ENCODE measurements around the gene CHD8.

DNA sequence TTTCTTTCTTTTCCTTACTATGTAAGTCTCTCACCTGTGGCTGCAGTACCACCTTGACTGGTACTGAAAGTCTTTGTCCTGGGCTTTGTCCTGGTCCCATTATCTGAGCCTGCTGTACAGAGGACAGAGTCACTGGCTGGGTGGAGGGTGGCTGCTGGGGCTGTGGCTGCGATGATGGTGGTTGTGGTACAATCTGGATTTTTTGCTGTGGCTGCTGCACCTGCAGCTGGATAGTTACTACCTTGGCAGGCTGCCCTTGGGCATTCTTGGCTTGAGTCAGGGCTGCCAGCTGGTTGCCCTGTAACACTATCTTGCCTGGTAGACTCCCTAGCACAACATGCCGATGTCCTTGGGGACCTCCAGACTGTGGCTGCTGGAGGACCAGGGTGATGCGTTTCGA, 27.0 kb downstream of the CHD8 start:
- TF ChIP-seq, protein P1, sequence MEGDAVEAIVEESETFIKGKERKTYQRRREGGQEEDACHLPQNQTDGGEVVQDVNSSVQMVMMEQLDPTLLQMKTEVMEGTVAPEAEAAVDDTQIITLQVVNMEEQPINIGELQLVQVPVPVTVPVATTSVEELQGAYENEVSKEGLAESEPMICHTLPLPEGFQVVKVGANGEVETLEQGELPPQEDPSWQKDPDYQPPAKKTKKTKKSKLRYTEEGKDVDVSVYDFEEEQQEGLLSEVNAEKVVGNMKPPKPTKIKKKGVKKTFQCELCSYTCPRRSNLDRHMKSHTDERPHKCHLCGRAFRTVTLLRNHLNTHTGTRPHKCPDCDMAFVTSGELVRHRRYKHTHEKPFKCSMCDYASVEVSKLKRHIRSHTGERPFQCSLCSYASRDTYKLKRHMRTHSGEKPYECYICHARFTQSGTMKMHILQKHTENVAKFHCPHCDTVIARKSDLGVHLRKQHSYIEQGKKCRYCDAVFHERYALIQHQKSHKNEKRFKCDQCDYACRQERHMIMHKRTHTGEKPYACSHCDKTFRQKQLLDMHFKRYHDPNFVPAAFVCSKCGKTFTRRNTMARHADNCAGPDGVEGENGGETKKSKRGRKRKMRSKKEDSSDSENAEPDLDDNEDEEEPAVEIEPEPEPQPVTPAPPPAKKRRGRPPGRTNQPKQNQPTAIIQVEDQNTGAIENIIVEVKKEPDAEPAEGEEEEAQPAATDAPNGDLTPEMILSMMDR (IDR thresholded peaks at IDR 0.05), result no peak
- no peak for TF ChIP-seq POLR2A (IDR thresholded peaks at IDR 0.05)
- no peak for TF ChIP-seq POLR2AphosphoS5 (IDR thresholded peaks at IDR 0.05)
- TF ChIP-seq EP300 (IDR thresholded peaks at IDR 0.05), result no peak
